HG02678 (cell line): ENCODE data around the gene MEGF11.
"Not testable (repeated sequence)": the region's sequence is repeated elsewhere in the genome, so short reads cannot be mapped to it uniquely, and the experiment has no call there.

Experiments
- ATAC-seq: cut with Tn5 transposase; IDR thresholded peaks from one replicate; pipeline ENCODE4 v1.9.1; 2021; ENCODE audit warnings: mild to moderate bottlenecking, moderate library complexity; ENCODE audit not compliant: unreplicated experiment

MEGF11 gene

DNA sequence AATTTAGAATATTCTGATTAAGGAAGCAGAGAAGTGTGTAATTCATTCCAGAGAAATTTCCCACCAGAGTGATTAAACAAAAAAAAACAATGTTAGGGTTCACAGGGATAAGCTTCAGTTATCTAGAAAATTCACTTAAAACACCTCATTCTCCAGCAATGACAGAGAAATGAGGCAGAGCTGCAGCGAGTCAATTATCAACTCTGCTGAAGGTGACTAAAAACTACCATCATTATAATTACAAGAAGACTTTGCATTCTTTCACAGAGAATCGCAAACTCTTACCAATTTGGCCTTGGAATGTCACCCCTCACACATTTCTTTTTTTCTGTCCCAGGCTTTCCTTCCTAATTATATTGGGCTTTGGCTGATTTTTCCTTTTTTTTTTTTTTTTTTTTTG is 267.1 kb downstream of the MEGF11 start:
- ATAC-seq, result no peak

- no peak for ATAC-seq
These were observed 268.2 kb downstream of the MEGF11 start for GRCh38 chr15:65985387-65985786.

- ATAC-seq, result no peak
These were observed 270.8 kb downstream of the MEGF11 start for GRCh38 chr15:65982627-65983322.

DNA sequence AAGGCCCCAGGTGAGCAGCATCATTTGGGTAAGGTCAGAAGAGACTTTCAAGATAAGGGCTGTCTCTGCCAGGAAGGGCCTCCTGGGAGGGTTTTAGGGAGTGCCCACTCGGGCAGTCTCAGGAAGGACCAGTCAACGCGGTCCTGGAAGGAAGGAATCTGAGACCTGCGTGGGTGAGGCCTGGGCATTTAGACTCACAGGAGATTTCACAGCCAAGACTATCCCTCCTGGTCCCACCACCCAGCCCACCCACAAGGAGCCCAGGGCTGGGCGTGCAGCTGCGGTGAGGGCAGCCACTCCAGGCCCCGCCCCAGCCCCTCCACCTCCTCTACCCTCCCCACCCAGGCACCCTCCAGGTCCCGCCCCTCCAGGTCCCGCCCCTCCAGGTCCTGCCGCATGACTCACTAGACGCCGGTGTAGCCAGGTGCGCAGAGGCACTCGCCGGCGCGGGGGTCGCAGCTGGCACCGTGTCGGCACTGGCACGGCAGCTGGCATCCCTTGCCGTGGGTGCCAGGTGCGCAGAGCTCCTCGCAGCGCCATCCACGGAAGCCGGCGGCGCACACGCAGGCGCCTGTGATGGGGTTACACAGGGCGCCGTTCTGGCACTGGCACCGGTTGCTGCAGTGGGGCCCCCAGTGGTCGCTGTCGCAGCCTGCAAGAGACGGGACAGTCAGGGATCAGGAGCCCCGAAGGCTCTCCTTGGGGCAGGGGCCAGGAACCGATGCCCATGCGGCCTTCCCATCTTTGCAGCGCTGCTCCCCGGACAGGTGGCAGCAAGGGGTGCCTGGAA is 271.5 kb downstream of the MEGF11 start:
- ATAC-seq, result peak; percentile 74

DNA sequence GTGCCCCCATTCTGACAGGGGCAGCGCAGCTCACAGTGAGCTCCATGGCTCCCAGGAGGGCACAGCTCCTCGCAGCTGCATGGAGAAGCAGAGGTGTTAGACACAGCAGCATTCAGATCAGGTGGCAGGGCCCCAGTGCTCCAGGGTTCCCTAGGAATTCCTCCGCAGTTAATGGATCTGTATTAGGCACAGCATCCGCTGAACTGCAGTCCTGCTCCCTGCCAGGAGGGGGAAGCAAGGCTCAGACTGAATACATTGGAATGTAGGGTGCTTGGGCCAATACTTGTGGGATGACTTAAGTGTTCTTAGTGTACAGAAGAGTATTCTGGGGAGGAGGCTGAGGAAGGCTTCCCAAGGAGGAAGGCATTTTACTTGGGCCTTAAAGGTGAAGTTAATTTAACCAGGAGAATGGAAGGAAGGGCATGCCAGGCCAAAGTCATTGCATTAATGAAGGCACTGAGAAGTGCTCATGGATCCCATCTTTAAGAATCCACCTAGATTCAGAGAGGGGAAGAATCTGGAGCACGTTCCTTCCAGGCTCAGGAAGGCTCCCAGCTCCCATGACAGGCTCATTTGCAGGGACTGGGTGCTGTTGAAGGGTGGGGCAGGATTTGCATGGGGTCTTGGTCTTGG is 272.6 kb downstream of the MEGF11 start:
- ATAC-seq, result no peak

- ATAC-seq, result no peak
These were observed 273.7 kb downstream of the MEGF11 start for GRCh38 chr15:65979837-65980236.

DNA sequence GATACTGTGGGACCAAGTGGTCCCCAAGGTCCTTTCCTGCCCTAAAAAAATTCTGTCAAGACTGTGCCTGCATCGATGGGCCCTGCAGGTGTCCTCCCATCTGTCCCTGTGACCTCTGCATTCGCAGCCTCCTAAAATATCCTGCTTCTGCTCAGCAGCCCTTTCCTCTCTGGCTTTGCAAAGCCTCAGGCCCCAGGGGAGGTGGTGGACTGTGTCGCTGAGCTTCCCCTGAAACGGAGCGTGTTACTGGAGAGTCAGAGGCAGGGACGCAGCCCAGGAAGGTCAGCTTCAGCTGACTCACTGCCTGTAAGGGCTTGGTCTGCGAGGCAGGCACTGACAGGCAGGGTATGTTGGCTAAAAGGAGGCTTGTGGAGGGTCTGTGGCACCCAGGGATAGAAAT is 274.2 kb downstream of the MEGF11 start:
- no peak for ATAC-seq

GRCh38 chr15:65978110-65978509 is 275.4 kb downstream of the MEGF11 start:
- ATAC-seq, result no peak

GRCh38 chr15:65976196-65976595 is 277.4 kb downstream of the MEGF11 start:
- ATAC-seq, result not testable (repeated sequence)

DNA sequence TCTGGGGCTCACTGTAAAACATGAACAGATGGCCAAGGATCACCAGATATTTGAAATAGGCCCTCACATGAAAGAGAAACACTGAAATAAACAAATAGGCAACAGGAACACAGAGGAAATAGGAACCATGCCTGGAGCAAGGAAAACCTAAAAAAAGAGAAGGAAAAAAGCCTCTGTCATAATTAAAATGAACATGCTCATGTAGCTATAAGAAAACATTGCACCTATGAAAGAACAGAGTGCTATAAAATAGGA is 281.9 kb downstream of the MEGF11 start:
- no peak for ATAC-seq

DNA sequence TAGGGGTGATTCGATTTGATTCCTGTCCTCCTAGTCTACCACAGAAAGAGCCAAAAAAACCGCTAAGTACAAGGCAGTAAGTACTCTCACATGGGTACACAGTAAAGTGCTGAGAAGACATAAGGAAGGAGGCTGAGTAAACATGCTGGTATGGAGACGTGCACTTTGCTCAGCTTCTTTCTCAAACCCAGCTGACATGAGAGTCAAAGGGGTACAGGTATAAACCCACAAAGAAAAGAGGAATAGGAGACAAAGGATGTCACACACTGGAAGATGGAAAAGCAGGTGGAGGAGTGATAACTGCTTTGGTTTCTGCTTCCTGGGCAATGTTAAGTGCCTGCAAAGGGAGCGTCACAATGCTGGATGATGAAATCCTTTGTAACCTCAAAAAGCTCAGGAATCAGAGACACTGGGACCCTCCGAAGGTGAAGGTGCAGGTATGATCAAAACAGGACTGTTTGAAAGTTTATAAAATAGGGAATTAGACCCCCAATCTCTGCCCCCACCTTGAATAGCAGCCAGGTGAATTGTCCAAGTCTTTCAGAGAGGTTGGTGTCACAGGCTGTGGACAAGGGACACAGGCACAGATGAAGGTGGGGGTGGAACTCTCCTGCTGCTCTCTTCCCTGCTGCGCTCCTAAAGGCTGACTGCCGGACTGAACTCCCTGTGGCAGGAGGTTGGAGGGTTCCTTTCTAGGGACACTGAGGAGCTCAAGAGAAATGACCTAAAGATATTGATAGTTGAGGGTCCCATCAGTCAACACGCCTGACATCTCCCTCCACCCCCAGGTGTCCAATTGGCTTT is 282.4 kb downstream of the MEGF11 start:
- ATAC-seq, result no peak

DNA sequence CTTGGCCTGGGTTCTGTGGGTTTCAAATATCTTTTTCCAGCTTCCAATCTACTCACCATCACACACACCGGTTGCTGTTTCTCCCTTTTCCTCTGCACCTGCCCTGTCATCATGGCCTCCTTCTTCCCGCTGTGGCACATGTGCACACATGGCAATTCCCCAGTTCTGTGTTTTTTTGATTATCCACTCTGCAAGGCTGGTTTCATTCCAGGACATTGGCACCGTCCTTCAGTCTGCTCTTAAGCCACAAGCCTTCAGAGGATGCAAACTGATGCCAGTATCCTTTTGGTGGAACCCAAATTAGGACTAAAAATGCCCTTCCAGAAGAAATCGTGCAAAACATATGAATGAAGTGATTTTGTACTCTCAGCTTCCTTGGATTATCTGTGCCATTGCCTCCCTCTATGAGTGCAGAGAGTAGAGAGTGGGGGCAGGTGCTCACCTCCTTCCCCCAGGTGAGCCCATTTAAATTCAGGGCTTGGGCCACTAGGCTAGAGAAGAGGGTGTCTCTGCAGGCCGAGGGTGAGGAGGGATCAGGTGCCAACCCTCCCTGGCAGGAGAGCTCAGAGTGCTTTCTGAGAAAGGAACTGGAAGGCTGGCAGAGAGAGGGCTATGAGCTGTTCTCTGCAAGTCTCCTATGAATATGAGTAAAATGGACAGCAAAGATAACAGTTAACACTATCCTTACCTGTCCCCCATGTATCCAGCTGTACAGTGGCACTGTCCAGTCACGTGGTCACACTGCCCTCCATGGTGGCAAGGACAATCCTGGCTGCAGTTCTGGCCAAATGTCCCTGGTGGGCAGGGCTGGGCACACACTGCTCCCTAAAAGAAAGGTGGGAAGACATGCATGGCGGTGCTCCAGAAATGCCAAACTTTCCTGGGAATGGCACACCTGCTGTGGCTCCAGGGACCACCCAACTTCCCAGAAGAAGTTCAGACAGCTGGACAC is 283.4 kb downstream of the MEGF11 start:
- no peak for ATAC-seq

GRCh38 chr15:65968511-65968910 is 285.0 kb downstream of the MEGF11 start:
- ATAC-seq, result no peak

- no peak for ATAC-seq
These were observed 288.6 kb downstream of the MEGF11 start for GRCh38 chr15:65964792-65965433.

DNA sequence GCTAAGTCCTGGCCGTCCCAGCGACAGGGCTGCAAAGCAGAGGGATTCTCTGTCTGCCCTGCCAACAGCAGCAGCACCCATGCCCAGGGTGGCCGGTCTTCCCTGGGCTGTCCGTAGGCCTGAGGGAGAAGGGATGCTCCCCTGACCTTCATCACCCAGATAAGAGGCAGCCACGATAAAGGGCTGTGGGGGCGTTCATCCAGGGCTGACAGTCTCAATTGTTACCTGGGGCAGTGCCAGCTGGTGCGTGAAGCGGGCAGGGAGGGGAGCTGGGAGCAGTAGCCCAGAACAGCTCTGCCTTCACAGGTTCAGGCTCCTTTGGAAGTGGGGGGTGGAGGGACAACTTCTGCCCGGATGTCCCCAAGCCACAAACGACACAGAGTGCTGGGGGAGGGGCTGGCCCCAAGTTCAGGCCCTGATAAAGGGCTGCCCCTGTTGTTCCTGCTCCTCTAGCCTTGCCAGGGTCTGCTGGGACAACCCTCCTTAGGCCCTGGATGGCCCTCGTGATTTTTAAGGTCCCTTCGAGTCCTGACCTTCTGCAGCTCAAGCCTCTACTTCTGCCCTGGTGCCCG is 289.6 kb downstream of the MEGF11 start:
- ATAC-seq, result no peak

- no peak for ATAC-seq
These were observed 290.2 kb downstream of the MEGF11 start for GRCh38 chr15:65963358-65963757.

DNA sequence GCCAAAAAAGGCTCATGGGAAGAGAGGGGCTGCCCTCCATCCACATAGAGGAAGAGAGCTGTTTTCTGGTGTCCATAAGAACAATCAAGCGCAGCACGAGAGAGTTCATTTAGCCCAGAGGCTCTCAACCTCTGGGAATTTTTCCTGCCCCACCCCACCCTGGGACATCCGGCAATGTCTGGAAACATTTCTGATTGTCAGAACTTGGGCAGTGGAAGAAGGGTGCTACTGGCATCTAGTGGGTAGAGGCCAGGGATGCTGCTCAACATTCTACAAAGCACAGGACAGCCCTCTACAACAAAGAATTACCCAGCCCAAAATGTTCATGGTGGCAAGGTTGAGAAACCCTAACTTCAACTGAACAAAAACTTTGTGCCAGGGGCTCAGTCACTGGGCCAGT is 291.4 kb downstream of the MEGF11 start:
- ATAC-seq, result no peak

GRCh38 chr15:65960586-65960985 is 293.0 kb downstream of the MEGF11 start:
- no peak for ATAC-seq

DNA sequence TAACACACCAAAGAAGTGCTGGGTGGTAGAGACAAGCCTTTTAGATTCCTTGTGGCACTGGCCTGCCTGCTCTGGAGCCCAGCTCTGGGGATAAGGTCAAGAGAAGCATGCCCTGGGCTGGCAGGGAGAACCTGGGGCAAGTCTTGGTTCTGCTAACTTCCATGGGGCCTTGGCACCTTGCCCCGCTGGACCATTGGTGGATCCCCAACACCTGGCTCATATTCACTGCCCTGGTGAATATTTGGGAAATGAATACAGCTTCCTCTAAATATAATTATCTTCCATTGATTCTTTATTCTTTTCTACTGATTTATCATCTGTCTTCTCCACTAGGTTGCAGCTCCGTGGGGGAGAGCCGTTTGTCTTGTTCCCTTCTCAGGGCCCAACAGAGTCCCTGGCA is 294.7 kb downstream of the MEGF11 start:
- no peak for ATAC-seq

- no peak for ATAC-seq
These were observed 296.1 kb downstream of the MEGF11 start for GRCh38 chr15:65957451-65957850.
